SIG-M5 treated with dmso at 0.1 percent for 504 hours (cell line): ENCODE data around the gene CHMP4B.
A peak's percentile ranks its signal among the peaks of the same experiment; 100 is the strongest.

ENCODE experiments used
- DNase-seq: peaks from one replicate; lab custom pipeline; 2025; ENCODE audit not compliant: unreplicated experiment; lab: John Stamatoyannopoulos, UW

The CHMP4B gene

DNA sequence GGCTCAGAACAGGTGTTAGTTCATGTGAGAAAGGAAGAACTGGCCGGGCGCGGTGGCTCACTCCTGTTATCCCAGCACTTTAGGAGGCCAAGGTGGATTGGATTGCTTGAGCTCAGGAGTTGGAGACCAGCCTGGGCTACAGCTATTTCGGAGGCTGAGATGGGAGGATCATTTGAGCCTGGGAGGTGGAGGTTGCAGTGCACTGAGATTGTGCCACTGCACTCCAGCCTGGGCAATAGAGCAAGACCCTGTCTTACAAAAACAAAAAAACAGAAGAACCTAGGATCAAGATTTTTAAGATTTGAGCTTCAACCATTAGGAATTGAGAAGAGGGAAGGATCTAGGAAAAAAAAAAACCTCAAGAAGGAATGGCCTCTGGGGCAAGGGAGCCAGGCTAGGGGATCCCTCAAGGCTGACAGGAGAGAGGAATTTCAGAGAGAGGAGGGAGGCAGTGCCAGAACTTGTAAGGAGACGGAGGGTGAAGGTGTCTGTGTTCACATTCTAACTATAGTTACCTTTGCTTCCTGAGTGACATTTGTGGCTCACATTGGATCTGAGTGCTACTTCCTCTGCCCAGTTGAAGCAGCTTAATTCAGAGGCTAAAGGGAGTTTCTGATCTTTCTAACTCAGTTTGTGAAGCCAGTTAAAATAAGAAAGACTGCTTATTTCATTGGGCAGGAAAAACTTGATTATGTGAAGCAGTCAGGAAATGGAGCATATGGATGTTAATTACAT is 26.1 kb downstream of the CHMP4B start:
- no peak for DNase-seq

DNA sequence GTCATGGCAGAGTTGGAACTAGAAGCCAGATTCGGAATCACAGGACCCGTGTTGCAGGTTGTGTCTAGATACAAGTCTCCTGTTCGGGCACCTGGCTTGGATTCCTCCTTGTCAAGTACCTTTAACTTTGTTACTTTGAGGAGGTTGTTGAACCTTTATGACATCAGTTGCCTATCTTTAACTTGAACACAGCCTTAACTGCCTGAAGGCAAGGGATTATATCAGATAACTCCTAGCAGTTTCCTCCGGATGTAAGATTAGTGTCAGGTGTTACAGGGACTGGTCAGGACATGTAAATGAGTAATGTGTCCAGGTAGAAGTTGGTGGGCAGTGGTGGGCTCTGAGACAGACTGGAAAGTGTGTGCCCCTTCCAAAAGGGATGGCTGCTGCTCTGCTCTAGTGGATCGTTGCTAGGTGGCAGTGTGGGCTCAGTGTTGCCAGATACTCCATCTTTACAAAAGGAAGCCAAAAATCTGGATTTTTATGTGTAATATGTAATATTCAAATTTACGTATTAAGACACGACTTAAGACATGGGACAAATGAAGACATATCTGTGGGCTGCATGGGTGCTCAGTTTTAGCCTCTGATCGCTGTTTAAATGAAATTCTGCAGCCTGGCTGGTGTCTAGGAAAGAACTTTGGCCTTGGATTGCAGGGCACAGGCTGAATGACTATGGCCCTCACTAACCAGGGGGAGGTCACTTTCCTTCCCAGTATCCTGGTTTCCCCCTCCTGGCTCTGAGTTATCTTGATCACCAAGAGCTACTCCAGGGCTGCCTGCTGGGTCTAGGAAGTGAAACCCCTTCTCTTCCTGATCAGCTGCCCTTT is 27.1 kb downstream of the CHMP4B start:
- no peak for DNase-seq

DNA sequence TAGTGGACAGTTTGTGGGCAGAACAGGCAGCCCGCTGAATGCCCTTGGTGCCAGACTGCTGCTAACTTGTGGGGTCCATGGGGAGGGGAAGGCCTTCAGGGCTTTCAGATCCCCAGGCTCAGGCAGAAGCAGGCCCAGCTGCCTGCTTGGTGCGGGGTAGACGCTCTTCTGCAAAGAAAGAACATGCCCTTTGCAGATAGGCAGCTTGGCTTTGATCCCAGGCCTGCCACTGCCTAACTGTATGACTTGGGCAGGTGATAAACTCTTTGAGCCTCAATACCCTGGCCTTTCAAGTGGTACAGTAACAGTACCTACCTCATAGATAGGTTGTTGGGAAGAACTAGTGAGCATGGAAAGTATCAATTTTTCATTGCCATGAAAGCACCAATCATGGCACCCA is 28.4 kb downstream of the CHMP4B start:
- DNase-seq: no peak

DNA sequence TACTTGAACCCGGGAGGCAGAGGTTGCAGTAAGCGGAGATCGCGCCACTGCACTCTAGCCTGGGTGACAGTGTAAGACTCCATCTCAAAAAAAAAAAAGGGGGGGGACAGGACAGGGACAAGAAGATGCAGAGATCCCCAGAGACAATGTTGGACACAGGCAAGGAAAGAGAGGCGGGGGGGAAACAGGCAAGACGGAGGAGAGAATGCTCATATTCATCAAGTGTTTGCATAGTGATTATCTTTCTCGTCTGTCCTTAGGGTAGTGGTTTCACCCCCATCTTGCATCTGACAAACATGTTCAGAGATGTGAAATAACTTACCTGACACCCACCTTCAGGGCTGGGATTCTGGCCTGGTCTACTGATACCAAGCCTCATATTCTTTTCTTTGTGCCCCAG is 29.0 kb downstream of the CHMP4B start:
- no peak for DNase-seq

DNA sequence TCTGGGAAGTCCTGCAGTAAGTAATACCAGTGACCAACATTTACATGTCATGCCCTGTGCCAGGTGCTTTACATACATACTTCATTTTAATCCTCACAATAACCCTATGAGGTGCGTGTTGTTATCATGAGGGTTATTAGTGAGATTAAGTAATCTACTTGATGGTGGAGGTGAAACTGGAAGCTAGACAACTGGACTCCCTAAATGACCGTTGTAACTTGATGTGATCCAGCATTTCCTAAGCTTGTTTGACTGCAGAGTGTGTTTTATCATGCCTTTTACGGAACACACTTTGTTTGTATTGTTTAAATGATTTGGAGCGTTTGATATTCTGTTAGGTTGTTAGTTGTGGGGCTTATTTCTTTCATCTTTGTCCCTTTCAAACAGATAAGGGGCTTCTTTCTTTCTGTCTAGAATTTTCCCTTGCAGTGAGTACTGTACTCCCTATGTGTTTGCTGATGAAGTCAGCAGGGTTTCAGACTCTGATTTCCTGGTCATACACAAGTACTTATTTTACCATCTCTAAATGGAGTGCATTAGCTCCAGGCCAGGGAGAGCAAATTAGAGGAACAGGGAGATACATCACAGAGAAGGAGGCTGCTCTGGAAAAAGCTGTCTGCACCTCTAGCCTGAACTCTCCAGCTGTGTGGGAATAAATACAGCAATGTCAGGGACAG is 29.7 kb downstream of the CHMP4B start:
- no peak for DNase-seq

DNA sequence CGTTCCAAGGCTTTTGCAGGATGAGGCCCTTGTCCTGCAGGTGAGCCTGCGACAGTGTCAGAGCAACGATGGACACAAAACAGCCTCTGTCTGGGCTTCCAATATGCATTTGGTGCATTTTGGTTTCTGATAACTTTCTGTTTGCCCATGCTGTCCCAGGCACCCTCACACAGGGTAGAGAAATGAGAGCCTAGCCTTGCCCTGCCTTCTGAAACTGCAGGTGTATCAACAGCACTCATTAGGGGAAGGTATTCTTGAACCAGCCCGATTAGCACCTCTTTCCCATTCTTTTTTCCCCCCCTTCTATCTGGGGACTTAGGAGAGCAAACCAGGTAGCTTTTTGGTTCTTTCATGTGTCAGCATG is 30.3 kb downstream of the CHMP4B start:
- no peak for DNase-seq

DNA sequence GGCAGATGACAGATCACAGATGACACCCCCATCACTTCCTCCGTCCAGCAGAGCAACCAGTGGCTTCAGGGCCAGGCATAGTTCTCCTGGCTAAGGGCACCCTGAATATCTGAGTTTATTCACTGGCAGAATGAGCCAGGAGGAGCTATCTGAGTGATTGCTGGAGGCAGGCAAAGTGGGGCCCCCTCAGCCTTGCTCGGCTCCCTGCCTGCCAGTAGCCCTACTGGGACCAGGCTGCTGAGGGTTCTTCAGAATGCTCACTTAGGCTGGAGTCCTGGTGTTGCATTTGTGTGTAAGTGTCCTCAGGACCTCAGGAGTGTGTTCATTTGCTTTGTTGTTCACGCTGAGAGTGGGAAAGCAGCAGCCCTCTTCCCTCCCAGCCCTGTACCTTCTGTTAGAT is 31.2 kb downstream of the CHMP4B start:
- no peak for DNase-seq

DNA sequence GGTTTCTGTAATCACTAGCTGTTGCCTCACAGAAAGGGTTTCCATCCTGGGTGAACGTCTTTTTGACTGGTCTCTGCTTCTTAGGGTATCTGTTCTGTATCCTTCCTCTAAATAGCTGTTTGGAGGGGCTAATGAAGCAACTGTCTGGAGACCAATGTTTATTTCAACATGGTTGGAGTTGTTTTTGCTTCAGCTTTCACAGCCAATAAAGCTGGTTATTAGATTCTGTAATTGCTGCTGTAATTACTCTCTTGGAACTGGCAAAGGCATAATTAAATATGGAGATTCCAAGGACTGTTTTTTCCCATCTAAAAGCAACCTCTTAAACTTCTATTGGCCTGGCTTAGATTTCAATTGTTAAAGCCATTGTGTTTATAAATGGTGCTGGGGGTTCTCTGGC is 31.9 kb downstream of the CHMP4B start:
- DNase-seq: peak; percentile 44

DNA sequence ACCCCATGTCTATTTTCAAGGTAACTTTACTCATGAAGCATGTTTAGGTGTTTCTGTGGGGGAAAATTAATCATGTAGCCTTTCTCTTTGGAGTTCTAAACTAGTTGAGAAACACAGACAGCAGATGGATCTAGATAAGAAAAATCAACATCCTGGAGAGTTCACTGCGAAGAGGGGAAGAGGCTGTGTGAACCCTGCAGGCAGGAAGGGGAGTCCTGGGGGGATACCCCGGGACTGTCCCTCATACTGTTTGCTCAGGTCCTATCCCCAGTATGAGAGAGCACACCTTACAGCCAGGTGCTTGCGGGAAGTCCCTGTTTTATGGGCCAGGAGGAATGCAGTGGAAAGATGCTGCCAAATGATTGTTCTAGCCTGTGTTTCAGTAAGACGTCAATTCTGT is 32.7 kb downstream of the CHMP4B start:
- DNase-seq: no peak

DNA sequence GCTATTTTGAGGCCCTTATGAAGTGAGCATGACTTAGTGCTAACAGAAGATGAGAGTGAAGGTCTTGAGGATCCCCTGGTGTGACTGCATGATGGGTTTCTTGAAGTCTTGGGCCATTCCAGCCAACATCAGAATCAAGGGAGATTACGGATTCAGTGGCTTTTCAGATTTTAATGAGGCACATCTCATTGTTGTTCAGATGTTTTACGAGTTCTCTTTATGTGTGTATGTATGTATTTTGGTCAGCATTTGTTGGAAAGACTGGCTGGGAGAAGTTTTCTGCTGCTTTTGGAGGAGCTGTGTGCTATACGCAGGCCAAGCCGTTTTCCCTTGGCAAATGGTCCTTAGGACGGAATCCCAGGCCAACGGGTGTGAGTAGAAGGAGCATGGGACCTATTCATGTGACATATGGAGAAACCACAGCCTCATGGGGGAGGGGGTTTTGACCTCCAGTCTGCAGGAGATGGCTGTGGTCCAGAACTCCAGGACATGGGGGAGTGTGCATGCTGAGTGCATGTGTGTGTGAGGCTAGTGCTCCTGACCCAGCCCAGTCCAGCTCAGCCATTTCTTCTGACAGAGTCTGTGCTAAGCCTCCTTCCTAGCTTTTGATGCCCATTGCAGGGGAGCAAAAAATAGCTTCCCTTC is 35.3 kb downstream of the CHMP4B start:
- DNase-seq: no peak

DNA sequence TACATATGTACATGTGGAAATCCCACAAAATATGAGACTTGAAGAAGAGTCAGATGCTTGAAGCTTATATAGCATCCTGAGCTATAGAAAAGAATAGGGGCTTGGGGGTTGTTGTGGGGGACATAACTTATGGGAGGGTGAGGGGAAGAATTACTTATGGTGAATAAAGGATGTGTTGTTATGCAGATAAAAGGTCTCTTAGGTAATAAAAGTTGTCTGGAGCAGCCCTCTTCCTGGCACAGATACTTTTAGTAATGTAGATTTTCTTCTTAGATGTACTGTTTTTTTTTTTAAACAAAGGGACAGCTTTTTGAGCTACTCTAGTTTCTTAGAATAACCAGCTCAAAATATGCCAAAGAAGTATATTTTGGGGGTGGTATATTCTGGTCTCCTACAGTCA is 35.9 kb downstream of the CHMP4B start:
- DNase-seq: no peak

DNA sequence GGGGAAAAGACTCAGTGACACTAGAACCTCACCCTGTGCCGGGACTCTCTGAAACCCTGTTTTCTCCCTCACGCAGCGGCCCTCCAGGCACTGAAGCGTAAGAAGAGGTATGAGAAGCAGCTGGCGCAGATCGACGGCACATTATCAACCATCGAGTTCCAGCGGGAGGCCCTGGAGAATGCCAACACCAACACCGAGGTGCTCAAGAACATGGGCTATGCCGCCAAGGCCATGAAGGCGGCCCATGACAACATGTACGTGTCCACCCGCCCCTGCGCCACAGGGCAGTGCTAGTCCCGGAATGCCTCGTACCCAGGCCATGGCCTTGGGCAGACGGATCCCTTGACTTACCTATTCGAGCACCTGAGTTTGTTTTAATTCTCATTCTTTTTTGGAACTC is 37.2 kb downstream of the CHMP4B start:
- DNase-seq: no peak

DNA sequence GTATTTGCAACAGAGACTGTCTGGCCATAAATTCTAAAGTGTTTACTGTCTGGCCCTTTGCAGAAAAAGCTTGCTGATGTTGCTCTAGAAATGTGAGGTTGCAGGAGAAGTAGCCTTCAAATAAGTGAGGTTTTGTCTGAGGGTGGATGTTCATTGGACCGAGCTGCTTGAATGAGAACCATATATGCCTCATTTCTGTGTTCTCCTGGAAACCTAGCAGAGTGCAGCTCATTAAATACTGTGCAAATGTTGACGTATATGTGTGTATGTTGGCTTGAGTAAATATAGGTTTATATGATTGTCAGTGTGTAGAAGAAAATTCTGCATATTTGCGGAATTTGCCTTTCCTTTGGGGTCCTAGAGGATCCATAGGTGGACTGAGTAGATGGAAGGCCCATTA is 39.0 kb downstream of the CHMP4B start:
- no peak for DNase-seq

DNA sequence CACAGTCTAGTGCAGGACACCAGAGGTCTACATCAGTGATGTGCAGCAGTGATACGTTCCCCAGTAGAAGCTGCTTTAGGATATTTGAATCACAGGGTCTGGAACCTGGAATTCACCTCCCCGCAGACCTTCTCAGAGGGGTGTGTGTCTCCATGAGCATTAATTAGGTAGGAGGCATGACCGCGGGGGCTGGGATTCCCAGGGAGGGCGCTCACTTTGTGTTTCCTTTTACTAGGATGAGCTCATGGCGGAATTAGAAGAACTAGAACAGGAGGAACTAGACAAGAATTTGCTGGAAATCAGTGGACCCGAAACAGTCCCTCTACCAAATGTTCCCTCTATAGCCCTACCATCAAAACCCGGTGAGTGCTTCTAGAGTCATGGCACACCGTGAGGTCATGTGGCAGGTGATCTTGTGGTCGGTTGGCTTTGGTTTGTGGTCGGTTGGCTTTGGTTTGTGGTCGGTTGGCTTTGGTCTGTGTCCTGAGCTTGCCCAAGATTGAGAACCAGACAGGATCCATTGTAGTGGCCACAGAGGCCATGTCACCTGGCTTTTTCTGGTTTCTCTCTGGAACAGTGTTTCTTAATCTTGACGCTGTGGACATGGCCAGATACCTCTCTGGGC is 40.8 kb downstream of the CHMP4B start:
- DNase-seq: no peak

DNA sequence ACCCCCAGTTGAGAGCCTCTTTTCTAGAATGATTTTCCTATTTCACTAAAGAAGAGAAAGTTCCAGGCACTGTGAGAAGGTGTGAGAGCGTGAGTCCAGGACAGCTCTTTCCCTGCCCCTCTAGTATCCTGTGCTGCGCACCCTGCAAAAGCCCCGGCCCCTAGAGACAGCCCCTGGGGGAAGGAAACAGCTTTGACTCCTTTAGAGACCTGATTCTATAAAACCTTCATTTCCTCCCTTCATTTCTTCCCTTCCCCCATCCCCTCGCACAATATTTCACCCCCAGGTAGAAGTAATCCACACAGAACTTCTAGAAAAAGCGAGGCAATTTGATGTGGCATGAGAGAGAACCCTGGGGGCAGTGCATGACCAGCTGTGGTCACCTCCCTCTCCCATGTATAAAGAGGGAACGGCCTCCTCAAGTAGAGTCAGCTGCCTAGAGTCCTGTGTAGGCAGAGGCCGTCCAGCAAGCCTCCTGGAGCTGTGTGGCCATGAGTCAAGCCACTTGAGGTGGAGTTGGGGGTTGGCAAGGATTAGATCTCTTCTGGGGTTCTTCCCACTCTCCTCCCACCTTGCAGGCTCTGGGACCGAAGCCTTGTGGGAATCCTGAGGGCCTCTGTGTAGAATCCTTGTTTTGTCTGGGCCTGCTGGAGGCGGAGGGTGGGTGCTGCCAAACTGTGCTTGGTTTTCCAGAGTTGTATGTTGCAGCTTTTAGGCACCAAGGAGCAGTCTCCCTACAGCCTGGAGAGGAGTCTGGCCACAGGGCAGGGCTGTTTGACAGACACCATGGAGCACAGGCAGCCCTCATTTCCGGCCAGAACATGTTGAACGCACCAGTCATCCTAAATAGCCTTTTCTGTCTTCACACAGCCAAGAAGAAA is 41.7 kb downstream of the CHMP4B start:
- DNase-seq: no peak

DNA sequence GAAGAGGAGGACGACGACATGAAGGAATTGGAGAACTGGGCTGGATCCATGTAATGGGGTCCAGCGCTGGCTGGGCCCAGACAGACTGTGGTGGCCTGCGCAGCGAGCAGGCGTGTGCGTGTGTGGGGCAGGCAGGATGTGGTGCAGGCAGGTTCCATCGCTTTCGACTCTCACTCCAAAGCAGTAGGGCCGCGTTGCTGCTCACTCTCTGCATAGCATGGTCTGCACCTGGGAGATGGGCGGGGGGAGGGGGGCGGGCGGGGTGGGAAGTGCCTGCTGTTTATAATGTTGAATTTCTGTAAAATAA is 42.3 kb downstream of the CHMP4B start:
- no peak for DNase-seq

DNA sequence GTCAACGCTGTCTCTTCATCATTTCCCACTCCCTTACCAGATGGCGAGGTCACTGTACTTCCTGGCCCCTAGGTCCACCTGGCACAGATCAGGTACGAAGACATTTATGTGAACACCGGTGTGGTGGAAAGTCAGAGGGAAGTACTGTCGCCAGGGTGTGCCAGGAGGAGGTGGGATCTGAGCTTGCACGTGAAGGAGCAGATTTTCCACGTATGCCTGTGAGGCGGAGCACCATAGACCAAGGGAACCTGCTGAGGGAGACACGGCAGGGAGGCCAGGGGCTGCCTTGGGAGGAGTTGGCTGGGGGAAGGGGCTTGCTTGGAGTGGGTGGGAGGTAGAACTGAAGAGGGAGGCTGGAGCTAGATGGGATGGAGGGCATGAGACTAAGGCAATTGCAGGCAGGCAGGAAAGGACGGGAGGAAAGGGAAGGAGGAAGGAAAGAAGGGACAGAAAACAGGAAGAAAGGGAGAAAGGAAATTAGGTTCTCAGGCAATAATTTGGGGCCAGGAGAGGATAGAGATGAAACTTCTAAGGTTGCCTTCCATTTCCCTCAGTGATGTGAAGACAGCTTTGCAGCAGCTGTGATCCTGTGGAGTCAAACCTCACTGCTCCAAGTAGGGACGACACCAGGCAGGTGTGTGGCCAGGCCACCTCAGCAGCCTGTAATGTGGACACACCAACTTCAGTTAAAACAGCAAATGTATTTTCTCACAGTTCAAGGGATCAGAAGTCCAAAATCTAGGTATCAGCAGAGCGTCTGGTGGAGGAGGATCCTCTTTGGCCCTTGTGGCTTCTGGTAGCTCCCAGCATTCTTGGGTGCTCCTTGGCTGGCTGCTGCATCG is 46.8 kb downstream of the CHMP4B start:
- DNase-seq: no peak

DNA sequence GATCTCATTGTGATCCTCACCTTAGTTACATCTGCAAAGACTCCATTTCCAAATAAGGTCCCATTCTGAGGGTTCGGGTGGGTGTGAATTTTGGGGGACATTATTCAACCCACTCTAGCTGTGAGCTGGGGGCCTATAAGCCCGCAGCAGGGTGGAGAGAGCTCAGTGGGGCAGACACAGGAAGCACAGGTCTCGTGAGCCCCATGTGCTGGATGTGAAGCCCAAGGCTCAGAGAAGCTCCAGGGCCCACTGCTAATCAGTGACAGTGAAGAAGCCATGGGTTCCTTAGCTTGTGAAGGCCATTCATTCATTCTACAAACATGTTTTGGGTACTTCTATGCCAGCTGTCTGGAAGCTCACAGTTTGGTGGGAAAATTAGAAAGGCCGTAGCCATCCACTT is 47.5 kb downstream of the CHMP4B start:
- no peak for DNase-seq

DNA sequence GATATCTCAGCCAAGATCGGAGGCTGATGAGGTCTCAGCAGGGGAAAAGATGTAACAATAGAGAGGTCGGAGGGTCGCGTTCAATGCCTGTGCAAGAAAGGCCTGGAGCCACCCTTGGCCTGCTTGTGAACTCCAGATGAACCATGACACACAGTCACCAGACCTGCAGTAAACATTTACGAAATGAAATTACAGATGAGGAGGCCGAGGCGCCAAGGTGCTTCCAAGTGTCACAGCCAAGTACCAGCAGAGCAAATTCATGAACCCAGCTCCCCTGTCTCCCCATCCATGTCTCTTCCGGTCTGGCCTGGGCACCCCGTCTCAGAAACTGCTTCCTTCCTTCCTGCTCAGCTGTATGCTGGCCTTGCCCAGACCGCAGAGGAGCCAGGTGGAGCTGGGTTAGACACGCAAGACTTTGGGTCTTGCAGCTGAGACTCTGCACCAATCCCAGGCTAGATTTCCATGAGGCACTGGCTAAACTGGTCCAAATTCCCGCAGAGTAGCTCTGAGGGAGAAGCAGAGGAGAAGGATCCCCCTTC is 48.1 kb downstream of the CHMP4B start:
- DNase-seq: peak; percentile 17
